SK-N-SH treated with all-trans-retinoic acid at 6 μM for 48 hours (cell line): ENCODE results near the gene AIRE.
"Not testable (repeated sequence)": the region's sequence is repeated elsewhere in the genome, so short reads cannot be mapped to it uniquely, and the experiment has no call there.

Source experiments
- ATAC-seq: fragments of 200-7000 bp; cut with Tn5 transposase; 3 replicates; pipeline ENCODE4 v1.9.1; 2020; ENCODE audit warnings: mild to moderate bottlenecking, moderate library complexity
- ARNTL ChIP-seq: fragments of 450-650 bp; formaldehyde crosslinking; IDR thresholded peaks from 2 replicates; pipeline ENCODE4 v1.5.0; 2020; ENCODE audit warnings: low read depth, mild to moderate bottlenecking, moderate library complexity, borderline replicate concordance
- GLIS3 ChIP-seq: fragments of 250-450 bp; sonication (Bioruptor Pico); IDR thresholded peaks from 2 replicates; pipeline ENCODE4 v1.5.0; 2020; ENCODE audit warnings: mild to moderate bottlenecking, moderate library complexity
- PPARA ChIP-seq: fragments of 250-450 bp; sonication (Bioruptor Pico); IDR thresholded peaks from 2 replicates; pipeline ENCODE4 v1.5.0; 2020; ENCODE audit warnings: mild to moderate bottlenecking, borderline replicate concordance
- SNAI2 ChIP-seq: fragments of 250-450 bp; sonication (Bioruptor Pico); IDR thresholded peaks from 2 replicates; pipeline ENCODE4 v1.5.0; 2020; ENCODE audit warnings: mild to moderate bottlenecking, moderate library complexity
- TOX ChIP-seq: fragments of 250-450 bp; sonication (Bioruptor Pico); IDR thresholded peaks from 2 replicates; pipeline ENCODE4 v1.8.0; 2021; ENCODE audit warnings: mild to moderate bottlenecking, moderate library complexity, borderline replicate concordance
- ZC3H10 ChIP-seq: fragments of 250-450 bp; sonication (Bioruptor Pico); IDR thresholded peaks from 2 replicates; pipeline ENCODE4 v1.5.1; 2021; ENCODE audit warnings: mild to moderate bottlenecking, moderate library complexity
- ZFP30 ChIP-seq: fragments of 450-650 bp; formaldehyde crosslinking; IDR thresholded peaks from 2 replicates; pipeline ENCODE4 v1.5.0; 2022; ENCODE audit warnings: mild to moderate bottlenecking, moderate library complexity
- ZNF70 ChIP-seq: fragments of 450-650 bp; formaldehyde crosslinking; IDR thresholded peaks from 2 replicates; pipeline ENCODE4 v1.5.0; 2020; ENCODE audit warnings: mild to moderate bottlenecking, moderate library complexity
- ZNF8 ChIP-seq: fragments of 450-650 bp; formaldehyde crosslinking; IDR thresholded peaks from 2 replicates; pipeline ENCODE4 v1.5.0; 2020; ENCODE audit warnings: mild to moderate bottlenecking, moderate library complexity
- TF ChIP-seq, protein P1 (sequence below): fragments of 250-450 bp; sonication (Bioruptor Pico); IDR thresholded peaks from 2 replicates; pipeline ENCODE4 v1.5.1; 2020; ENCODE audit warnings: low read depth, mild to moderate bottlenecking, moderate library complexity
- TF ChIP-seq, protein P2 (sequence below): fragments of 250-450 bp; sonication (Bioruptor Pico); IDR thresholded peaks from 2 replicates; pipeline ENCODE4 v1.5.1; 2021; ENCODE audit warnings: mild to moderate bottlenecking, moderate library complexity

Gene AIRE

DNA sequence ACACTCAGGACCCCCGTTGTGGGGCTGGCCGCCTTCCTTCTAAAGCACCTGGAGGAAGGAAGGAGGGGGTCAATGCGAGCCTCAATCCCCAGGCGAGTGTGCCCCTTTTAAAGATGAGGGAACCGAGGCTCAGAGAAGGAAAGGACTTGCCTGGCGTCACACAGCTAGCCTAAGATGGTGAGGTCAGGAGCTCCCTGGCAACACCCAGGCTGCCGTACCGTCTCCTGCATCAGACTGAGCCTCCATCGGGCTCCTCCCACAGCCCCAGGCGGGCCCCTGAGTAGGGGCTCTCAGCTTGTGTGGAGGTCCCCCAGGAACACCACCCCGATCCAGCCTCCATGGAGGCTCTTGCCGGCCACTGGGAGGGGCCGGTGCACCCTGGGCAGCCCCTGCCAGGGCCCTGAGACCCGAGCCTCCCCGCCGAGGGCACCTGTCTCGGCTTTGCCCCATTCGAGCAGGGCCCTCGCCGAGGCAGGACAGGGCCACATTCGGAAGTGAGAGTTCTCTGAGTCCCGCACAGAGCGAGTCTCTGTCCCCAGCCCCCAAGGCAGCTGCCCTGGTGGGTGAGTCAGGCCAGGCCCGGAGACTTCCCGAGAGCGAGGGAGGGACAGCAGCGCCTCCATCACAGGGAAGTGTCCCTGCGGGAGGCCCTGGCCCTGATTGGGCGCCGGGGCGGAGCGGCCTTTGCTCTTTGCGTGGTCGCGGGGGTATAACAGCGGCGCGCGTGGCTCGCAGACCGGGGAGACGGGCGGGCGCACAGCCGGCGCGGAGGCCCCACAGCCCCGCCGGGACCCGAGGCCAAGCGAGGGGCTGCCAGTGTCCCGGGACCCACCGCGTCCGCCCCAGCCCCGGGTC is at the start of gene AIRE:
TSS of gene AIRE (plus strand) at position 739 of the 855 bp plus-strand sequence. CDS start 131 bp downstream, outside the sequence.
- ATAC-seq, result peak; percentile 34; the same call in 2 of the 3 replicates
- no peak for TF ChIP-seq SNAI2
- TF ChIP-seq ZC3H10, result no peak
- TF ChIP-seq ZNF70, result no peak
- no peak for TF ChIP-seq TOX (CRISPR knock-in tag)
- no peak for TF ChIP-seq GLIS3

GRCh38 chr21:44240353-44240752 is 45.3 kb upstream of the AIRE start:
- ATAC-seq, result not testable (repeated sequence)

DNA sequence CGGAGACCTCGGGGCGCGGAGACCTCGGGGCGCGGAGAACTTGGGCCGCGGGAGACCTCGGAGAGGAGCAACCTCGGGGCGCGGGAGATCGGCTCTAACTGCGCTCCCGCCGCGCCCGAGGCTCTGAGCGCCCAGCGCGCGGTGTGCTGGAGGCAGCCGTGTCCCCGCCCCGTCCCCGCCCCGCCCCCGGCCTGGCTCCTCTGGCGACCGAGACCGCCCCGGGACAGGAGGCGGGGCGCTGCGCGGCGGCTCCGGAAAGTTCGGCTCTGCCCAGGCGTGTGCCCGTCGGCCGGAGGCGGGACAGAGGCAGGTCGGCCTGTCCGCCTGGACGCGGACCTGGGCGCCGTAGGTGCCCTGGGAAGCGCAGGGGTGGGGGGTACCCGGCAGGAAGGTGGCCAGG is 44.8 kb upstream of the AIRE start, which contains the start of gene ICOSLG:
TSS of gene ICOSLG (minus strand) at position 102 of the 400 bp plus-strand sequence. CDS start 126 bp downstream, outside the sequence.
- peak; percentile 68 for ATAC-seq

DNA sequence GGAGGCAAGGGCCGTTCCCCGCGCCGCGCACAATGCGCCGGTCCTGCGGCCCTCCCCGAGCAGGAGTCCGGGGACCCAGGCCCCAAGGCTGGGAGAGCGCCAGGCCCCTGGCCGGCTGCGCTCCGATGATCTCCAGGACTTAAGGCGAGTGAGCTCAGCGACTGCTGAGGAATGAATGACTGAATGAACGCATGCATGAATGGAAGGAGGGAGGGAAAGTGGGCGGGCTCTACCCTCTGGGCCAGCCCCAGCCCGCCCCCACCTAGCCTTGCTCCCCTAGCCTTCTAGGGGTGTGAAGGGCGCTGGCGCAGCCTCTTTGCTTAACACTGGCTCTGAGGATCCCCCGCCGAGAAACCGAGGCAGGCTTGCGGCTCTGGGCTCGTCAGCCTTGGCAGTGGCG is 44.4 kb upstream of the AIRE start:
- ATAC-seq, result peak; percentile 42

DNA sequence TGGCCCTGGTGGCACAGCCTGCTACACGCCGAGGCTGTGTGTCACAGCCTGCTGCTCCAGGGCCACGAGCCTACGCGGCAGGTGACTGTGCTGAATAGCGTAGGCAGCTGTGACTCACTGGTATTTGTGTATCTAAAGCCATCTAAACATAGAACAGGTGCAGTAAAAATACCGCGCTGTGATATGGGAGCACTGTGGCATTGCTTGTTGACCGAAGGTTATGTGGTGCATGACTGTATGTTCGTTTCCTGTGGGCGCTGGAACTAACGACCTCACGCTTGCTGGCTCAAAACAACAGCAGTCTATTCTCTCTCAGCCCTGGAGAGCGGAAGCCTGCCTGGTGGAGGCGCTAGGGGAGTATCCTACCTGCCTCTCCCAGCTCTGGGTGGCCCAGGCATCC is 41.7 kb upstream of the AIRE start:
- ATAC-seq, result not testable (repeated sequence)

- not testable (repeated sequence) for ATAC-seq
Measured at GRCh38 chr21:44247904-44248303, 37.8 kb upstream of the AIRE start.

DNA sequence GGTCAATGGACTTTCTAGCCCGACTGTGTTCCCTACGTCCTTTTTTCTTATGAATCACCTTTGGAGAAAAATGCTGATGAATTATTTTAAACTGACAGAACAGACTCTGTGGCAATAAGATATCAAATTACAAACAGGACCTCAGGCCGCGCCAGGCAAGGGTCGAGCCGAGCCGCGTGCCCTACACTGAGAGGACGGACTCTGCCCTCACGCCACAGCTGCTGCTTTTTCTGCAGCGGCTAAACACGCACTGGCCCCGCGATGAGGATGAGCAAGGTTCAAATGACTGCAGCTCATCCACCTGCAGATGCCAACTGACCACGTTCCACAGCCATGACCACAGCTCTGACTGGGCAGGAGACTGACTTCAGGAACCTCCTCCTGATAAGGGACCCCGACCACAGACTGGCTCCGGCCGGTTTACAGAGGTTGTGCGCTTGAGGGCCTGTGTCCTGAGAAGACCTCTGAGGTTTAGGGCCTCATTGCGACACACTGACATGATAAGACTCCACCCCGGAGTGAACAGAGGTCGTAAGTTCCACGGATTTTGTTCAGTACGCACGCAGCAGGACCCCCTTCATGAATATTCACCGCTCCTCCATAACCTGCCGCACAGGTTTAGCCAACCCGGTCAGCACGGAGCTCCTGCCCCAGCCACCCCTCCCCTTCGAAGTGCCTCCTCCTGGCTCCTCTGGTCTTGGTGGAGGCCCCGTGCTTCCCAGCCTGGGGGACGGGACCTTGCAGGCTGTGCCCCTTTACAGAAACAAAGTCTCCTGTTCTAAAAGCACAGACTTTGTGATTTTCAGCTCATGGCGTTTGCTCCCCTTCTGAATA is 36.3 kb upstream of the AIRE start:
- ATAC-seq, result peak; percentile 43

- ATAC-seq, result no peak; the same call in 2 of the 3 replicates
- TF ChIP-seq TOX (CRISPR knock-in tag) (no peak), ARNTL (no peak), ZNF8 (CRISPR knock-in tag) (no peak), ZFP30 (CRISPR knock-in tag) (no peak), ZNF70 (no peak), PPARA (CRISPR knock-in tag) (no peak)
- TF ChIP-seq, protein P1, sequence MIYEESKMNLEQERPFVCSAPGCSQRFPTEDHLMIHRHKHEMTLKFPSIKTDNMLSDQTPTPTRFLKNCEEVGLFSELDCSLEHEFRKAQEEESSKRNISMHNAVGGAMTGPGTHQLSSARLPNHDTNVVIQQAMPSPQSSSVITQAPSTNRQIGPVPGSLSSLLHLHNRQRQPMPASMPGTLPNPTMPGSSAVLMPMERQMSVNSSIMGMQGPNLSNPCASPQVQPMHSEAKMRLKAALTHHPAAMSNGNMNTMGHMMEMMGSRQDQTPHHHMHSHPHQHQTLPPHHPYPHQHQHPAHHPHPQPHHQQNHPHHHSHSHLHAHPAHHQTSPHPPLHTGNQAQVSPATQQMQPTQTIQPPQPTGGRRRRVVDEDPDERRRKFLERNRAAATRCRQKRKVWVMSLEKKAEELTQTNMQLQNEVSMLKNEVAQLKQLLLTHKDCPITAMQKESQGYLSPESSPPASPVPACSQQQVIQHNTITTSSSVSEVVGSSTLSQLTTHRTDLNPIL, result no peak
- TF ChIP-seq, protein P2, sequence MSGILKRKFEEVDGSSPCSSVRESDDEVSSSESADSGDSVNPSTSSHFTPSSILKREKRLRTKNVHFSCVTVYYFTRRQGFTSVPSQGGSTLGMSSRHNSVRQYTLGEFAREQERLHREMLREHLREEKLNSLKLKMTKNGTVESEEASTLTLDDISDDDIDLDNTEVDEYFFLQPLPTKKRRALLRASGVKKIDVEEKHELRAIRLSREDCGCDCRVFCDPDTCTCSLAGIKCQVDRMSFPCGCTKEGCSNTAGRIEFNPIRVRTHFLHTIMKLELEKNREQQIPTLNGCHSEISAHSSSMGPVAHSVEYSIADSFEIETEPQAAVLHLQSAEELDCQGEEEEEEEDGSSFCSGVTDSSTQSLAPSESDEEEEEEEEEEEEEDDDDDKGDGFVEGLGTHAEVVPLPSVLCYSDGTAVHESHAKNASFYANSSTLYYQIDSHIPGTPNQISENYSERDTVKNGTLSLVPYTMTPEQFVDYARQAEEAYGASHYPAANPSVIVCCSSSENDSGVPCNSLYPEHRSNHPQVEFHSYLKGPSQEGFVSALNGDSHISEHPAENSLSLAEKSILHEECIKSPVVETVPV (CRISPR knock-in tag), result no peak
- TF ChIP-seq, all 23 proteins: peak for 0
Measured at GRCh38 chr21:44253832-44254710, 31.6 kb upstream of the AIRE start.

DNA sequence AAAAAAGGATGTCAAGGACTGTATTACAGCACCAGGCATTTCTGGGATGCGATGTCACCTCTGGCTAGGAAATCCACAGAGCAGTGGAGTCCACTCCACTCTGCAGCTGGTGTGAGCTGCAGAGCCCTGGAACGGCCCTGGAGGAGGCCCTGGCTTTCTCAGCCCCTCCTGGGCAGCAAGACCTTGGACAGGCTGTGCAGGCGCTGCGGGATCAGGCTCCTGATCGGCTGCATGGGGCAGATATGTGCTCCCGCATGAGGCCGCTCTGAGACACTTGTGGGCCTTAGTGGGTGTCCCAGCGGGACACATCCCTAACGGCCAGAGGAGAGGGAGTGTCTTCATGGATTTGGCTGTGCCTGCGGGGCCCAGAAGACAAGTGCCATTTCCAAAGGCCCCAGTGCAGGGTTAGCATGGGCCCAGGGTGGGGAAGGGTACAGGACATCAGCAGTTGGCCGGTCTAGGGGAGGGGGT is 30.1 kb upstream of the AIRE start:
- no peak for ATAC-seq
- no peak for TF ChIP-seq ZNF70
- TF ChIP-seq, all 23 proteins: peak for 0
